Fibroblast of the aortic adventitia (primary cell): ENCODE measurements around the gene BAIAP2L1. TPM values are rescaled to one million over a fixed set of nuclear protein-coding genes. Genes with fewer than 3 reads are reported as not detected.

ENCODE experiments used
- DNase-seq: peaks from one replicate; pipeline ENCODE4 v3.0.0-alpha.2; 2010; ENCODE audit warnings: low read depth
- H3K4me3 ChIP-seq: 2 replicates; pipeline ENCODE4 v1.5.1; 2011; ENCODE audit warnings: low read depth, mild to moderate bottlenecking, control low read depth, low read length, moderate library complexity
- total RNA-seq: library from RNA; depleted of rRNA; stranded (reverse); fragments of >200 nt; gene quantifications from 2 replicates; pipeline ENCODE4 v1.2.3, GENCODE V29; 2012; ENCODE audit warnings: low replicate concordance
- TF ChIP-seq, protein P1 (sequence below): IDR thresholded peaks from 2 replicates; pipeline ENCODE4 v1.5.1; 2011; ENCODE audit warnings: mild to moderate bottlenecking, low read length, control low read depth, inconsistent platforms; ENCODE audit not compliant: insufficient read depth

The BAIAP2L1 gene
- total RNA-seq, 1 donor, result 2.8 TPM

DNA sequence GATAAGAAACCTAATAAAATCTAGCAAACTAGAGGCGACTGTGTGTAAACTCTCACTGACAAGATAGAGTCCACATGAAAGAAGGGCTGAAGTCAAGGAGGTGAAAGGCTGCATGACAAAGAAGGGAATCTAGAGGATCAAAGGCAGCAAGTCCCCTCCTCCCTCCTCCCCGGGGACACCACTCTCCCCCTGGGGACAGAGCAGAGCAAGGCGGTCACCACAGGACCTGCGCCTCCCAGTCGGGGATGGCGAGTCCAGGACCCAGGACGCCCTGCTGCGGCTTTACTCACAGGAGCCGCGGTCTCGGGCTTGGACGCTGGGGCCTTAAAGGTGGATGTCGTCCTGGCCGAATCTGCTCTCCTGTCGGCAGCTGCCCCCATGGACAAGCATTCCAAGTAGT is 97.0 kb downstream of the BAIAP2L1 start:
- H3K4me3 ChIP-seq, result no peak overlapping the region
- no peak for DNase-seq
- TF ChIP-seq, protein P1, sequence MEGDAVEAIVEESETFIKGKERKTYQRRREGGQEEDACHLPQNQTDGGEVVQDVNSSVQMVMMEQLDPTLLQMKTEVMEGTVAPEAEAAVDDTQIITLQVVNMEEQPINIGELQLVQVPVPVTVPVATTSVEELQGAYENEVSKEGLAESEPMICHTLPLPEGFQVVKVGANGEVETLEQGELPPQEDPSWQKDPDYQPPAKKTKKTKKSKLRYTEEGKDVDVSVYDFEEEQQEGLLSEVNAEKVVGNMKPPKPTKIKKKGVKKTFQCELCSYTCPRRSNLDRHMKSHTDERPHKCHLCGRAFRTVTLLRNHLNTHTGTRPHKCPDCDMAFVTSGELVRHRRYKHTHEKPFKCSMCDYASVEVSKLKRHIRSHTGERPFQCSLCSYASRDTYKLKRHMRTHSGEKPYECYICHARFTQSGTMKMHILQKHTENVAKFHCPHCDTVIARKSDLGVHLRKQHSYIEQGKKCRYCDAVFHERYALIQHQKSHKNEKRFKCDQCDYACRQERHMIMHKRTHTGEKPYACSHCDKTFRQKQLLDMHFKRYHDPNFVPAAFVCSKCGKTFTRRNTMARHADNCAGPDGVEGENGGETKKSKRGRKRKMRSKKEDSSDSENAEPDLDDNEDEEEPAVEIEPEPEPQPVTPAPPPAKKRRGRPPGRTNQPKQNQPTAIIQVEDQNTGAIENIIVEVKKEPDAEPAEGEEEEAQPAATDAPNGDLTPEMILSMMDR, result no peak

DNA sequence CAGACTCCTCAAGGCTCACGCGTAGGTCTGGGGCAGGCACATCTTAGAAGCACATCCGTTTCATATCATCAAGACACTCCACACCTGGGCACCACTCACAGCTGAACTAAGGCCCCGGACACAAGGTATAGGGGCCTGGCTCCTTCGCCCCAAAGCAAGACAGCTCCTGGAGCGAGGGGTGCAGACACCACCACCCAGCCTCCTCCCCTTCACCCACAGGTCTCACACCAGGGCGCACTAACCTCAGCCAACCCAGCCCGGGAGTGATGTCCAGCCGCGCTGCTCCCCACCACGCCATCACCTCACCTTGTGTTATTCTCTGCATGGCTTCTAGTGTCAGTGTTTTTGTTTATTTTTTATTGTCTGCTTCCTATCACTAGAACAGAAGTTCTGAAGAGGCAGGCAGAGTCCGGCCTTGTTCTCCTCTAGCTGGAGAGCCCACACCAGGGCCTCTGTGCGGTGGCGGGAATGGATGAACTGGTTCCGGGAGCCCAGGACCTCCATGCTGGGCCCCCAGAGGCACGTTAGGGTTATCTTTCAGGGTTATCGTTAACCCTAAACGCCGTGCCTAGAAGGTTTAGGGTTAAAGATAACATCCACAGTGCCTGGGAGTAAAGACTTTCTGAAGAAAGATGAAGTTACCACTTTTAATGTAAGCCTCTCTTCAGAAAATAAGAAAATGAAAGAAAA is 97.6 kb downstream of the BAIAP2L1 start:
- TF ChIP-seq, protein P1, result no peak
- no peak overlapping the region for H3K4me3 ChIP-seq
- no peak for DNase-seq

DNA sequence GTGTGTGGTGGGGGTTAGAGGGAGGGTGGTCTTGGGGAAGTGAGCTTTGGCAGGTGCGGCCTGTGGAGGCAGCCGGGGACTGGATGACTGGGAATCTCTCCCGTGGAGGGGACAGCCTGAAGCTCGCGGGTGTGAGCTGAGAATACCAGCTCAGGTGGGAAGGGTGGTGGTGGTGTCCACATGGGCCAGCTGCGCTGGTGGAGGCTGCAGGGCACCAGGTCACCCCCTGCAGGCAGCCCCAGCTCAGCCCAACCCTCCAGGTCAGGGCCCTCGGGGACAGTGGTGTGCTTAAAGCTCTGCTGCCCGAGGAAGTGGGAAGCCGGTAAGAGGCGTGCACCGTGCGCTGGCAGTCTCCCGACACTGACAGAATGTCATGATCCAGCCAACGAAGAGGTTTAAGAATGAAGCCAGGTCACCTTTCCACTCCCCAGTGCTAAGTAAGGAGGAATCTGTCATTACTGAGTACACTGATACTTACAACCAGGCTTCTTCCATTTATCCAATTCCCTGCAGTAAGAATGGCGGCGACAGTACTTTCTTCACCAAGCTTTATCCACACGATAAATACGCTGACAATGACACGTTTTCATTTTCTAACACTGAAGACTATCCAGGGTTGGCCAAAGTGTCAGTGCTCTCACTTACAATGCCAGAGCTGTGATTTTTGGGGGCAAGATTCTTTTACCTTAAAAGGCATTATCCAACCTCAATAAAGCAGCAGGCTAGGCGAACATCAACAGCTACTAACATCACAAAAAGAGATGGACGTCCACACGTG is 99.0 kb downstream of the BAIAP2L1 start:
- TF ChIP-seq, protein P1, result no peak
- H3K4me3 ChIP-seq, result no peak overlapping the region
- no peak for DNase-seq

DNA sequence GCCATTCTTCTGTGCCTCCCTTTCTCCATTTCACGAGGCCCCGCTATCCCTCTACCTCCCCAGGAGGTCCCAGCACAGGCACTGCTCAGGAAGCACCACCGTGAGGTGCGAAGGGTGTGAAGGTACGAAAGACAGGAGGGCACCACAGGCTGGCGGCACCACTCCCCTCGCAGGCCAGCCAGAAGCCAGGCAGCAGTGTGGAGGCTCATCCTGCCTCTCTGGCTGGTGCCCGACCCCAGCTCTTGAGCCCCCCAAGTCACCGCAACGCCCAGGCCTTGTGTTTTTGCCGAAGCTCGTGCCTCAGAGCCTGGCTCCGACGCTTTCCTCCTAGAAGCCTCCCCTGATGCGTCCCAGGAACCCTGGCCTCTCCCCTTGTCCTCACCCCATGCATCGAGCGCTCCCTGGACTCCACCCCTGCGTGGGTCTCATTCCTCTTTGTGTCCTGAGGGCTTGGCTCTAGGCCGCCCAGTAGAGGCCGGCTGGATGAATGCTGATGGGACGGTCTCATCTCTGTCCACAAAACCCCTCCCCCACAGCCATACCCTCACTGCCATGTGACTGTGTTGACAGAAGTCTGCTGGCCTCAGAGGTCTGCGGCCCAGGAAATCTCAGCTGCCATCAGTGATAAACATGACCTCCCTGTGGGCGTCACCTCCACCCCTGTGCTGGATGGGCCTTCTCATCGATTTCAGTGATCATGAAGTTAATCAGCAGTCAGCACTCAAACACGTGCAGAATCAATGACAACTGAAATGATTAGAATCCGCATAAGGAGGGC is 100.1 kb downstream of the BAIAP2L1 start:
- H3K4me3 ChIP-seq, result no peak overlapping the region
- no peak for DNase-seq
- TF ChIP-seq, protein P1, result no peak

DNA sequence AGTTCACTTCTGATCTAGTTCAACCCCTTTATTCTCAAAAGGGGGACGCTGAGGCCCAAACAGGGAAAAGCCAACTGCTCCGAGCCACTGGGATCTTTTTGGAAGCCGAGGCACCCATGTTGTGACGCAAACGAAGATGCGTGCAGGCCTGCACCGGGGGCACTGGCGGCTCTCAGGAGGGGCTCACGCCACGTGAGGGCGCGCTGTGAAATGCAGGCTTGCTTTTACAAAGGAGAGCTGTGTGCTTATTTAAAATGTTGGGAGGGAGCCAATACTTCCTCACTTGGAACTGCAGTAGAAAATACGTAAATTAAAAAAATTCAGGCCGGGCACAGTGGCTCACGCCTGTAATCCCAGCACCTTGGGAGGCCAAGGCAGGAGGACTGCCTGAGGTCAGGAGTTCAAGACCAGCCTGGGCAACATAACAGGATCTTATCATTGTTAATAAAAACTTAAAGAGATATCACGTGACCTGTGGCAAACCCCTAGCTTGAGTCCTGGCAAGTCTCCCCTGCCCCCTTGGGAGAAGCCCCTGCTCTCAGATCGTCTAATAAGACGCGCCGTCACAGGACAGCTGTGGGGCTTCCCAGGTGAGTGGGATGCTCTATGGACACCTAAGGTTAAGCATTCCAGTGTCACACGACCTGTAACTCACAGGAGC is 103.1 kb downstream of the BAIAP2L1 start:
- H3K4me3 ChIP-seq, result no peak overlapping the region
- TF ChIP-seq, protein P1, result no peak
- no peak for DNase-seq

DNA sequence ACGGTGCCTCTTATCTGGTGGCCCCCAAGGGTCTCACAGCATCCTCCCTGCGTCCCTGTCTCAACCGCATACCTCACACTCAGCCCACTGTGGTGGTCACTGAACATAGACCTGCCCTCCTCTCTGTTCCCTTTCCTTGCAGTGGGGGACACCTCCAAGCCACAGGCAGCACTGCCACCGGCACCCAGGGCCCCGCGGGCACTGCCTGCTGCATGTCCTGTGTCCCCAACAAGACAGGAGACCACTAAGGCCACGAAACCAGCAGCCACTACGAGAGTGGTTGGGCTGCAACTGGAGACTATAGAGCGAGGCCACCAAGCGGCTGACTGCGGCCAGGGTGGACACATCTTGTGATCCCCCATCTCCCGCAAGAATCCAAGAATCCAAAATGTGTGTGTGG is 104.1 kb downstream of the BAIAP2L1 start:
- no peak overlapping the region for H3K4me3 ChIP-seq
- no peak for DNase-seq
- TF ChIP-seq, protein P1, result no peak
